ENCODE measurements around the gene CCDC12.

- TF ChIP-seq LEF1 (IDR thresholded peaks at IDR 0.05; ENCODE audit: borderline replicate concordance) (no peak), L3MBTL2 (conservative IDR thresholded peaks at IDR 0.05) (no peak), SP1 (IDR thresholded peaks at IDR 0.05) (no peak), FOXK2 (IDR thresholded peaks at IDR 0.05) (no peak), SUZ12 (IDR thresholded peaks at IDR 0.05) (no peak), FOXA1 (IDR thresholded peaks at IDR 0.05) (no peak), HDGF (IDR thresholded peaks at IDR 0.05; ENCODE audit: borderline replicate concordance) (no peak), ARNT (IDR thresholded peaks at IDR 0.05) (no peak), PKNOX1 (IDR thresholded peaks at IDR 0.05) (no peak)
These were observed 26.4 kb downstream of the CCDC12 start for GRCh38 chr3:46950177-46950576.
